HL-60 (cell line): ENCODE results near the gene ZNF280C.

Experiments used
- CTCF ChIP-seq: IDR thresholded peaks from one replicate; pipeline ENCODE4 v1.5.1; 2011; ENCODE audit warnings: low read length, control low read depth, inconsistent platforms; ENCODE audit not compliant: insufficient read depth
- GABPA ChIP-seq: IDR thresholded peaks from 2 replicates; pipeline ENCODE4 v1.6.1; 2012; ENCODE audit warnings: low read depth
- POLR2AphosphoS5 ChIP-seq: IDR thresholded peaks from 2 replicates; pipeline ENCODE4 v1.6.1; 2012; ENCODE audit warnings: low read depth
- REST ChIP-seq: IDR thresholded peaks from 2 replicates; pipeline ENCODE4 v1.6.1; 2012; ENCODE audit warnings: low read depth; ENCODE audit not compliant: insufficient replicate concordance
- SPI1 ChIP-seq: IDR thresholded peaks from 2 replicates; pipeline ENCODE4 v1.6.1; 2012; ENCODE audit warnings: low read depth, mild to moderate bottlenecking, borderline replicate concordance

- TF ChIP-seq POLR2AphosphoS5 (no peak), CTCF (no peak), REST (no peak), GABPA (no peak), SPI1 (no peak)
Observed at GRCh38 chrX:130190801-130191200, 77.9 kb downstream of the ZNF280C start.
